Measurements from ENCODE around the gene PCED1A. TPM values are rescaled to one million over a fixed set of nuclear protein-coding genes. Genes with fewer than 3 reads are reported as not detected.

PCED1A gene
- polyA plus RNA-seq, 1 experiment = 23.5 TPM

- CTCF ChIA-PET = no interaction called here
- no peaks in the 10 kb centered on the region for H3K27me3 ChIP-seq (ENCODE audit: control insufficient read depth, insufficient read depth, low read length)
- no peaks in the 10 kb centered on the region for H3K36me3 ChIP-seq (ENCODE audit: control insufficient read depth, insufficient read depth, low read length)
- no peak overlapping the region; the same call in 1 of the 2 replicates for H3K4me3 ChIP-seq (ENCODE audit: low read depth, low read length)
- POLR2A ChIA-PET = interaction anchor here (0.8 kb wide), 1 partner anchor 12 kb away, joined by 5 read pairs; no protein-coding TSS in a partner anchor
- no peak for DNase-seq (ENCODE audit: low read depth)
- TF ChIP-seq CTCF (IDR thresholded peaks at IDR 0.05; ENCODE audit: insufficient read depth, low read depth, low read length) = no peak
Measured at GRCh38 chr20:2820084-2820895, 20.2 kb downstream of the PCED1A start.

- POLR2A ChIA-PET = no interaction called here
- CTCF ChIA-PET = interaction anchor here (0.8 kb wide), 1 partner anchor 14 kb away, joined by 3 read pairs; no protein-coding TSS in a partner anchor
- no peak for DNase-seq (ENCODE audit: low read depth)
- no peaks in the 10 kb centered on the region for H3K27me3 ChIP-seq (ENCODE audit: control insufficient read depth, insufficient read depth, low read length)
- no peak overlapping the region for H3K4me3 ChIP-seq (ENCODE audit: low read depth, low read length)
- H3K36me3 ChIP-seq (ENCODE audit: control insufficient read depth, insufficient read depth, low read length) = no peaks in the 10 kb centered on the region
- no peak for TF ChIP-seq CTCF (IDR thresholded peaks at IDR 0.05; ENCODE audit: insufficient read depth, low read depth, low read length)
Measured at GRCh38 chr20:2817891-2818595, 22.4 kb downstream of the PCED1A start.

- ChIA-PET POLR2A (no interaction called here), CTCF (no interaction called here)
- no peak for TF ChIP-seq CTCF (IDR thresholded peaks at IDR 0.05; ENCODE audit: insufficient read depth, low read depth, low read length)
- DNase-seq (ENCODE audit: low read depth) = no peak
- no peaks in the 10 kb centered on the region for H3K27me3 ChIP-seq (ENCODE audit: control insufficient read depth, insufficient read depth, low read length)
- no peak overlapping the region for H3K4me3 ChIP-seq (ENCODE audit: low read depth, low read length)
- no peaks in the 10 kb centered on the region for H3K36me3 ChIP-seq (ENCODE audit: control insufficient read depth, insufficient read depth, low read length)
Measured at GRCh38 chr20:2817341-2817726, 23.1 kb downstream of the PCED1A start.

- TF ChIP-seq CTCF (IDR thresholded peaks at IDR 0.05; ENCODE audit: insufficient read depth, low read depth, low read length) = no peak
- POLR2A ChIA-PET = no interaction called here
- no peaks in the 10 kb centered on the region for H3K36me3 ChIP-seq (ENCODE audit: control insufficient read depth, insufficient read depth, low read length)
- no peaks in the 10 kb centered on the region for H3K27me3 ChIP-seq (ENCODE audit: control insufficient read depth, insufficient read depth, low read length)
- H3K4me3 ChIP-seq (ENCODE audit: low read depth, low read length) = no peak overlapping the region
- DNase-seq (ENCODE audit: low read depth) = no peak
- CTCF ChIA-PET = no interaction called here
Measured at GRCh38 chr20:2816583-2817340, 23.7 kb downstream of the PCED1A start.

All from BJ (cell line).